Peyer's patch (tissue), 4 donors: ENCODE results near the gene BLMH.

ENCODE experiments used
- POLR2A ChIP-seq, 2 donors: fragments of 450-650 bp; IDR thresholded peaks; one replicate each; pipeline ENCODE4 v1.5.1; 2017; ENCODE audit warnings: antibody characterized with exemption in 2 of 2, mild to moderate bottlenecking in 2 of 2, moderate library complexity in 2 of 2
- TF ChIP-seq, protein P1 (sequence below), 6 experiments: fragments of 450-650 bp in 4 of 6; fragments of 200-600 bp in 2 of 6; sonication (generic) in 1 of 6; IDR thresholded peaks; one replicate each; pipeline ENCODE4 v1.5.1; 2017 to 2019; ENCODE audit warnings: antibody characterized with exemption in 6 of 6, mild to moderate bottlenecking in 3 of 6, moderate library complexity in 1 of 6

DNA sequence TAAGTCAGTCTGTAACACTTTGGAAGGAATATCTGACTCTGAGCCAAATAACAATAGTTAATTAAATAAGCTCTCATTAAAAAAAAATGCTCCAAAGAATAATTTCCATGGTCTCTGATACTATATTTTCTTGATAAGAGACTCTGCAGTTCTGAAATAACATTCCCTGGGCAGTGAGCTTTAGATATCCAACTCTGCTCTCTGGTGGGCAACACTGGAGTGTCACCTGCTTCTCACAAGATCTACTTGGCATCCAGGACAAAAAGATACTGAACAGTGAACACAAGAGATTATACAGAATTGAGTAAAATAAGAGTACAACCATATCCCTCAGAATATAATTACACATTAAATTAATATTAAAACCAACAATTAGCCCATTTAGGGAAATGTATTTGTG, 13.7 kb downstream of the BLMH start:
- TF ChIP-seq POLR2A (IDR thresholded peaks at IDR 0.05), result no peak
- TF ChIP-seq, protein P1, sequence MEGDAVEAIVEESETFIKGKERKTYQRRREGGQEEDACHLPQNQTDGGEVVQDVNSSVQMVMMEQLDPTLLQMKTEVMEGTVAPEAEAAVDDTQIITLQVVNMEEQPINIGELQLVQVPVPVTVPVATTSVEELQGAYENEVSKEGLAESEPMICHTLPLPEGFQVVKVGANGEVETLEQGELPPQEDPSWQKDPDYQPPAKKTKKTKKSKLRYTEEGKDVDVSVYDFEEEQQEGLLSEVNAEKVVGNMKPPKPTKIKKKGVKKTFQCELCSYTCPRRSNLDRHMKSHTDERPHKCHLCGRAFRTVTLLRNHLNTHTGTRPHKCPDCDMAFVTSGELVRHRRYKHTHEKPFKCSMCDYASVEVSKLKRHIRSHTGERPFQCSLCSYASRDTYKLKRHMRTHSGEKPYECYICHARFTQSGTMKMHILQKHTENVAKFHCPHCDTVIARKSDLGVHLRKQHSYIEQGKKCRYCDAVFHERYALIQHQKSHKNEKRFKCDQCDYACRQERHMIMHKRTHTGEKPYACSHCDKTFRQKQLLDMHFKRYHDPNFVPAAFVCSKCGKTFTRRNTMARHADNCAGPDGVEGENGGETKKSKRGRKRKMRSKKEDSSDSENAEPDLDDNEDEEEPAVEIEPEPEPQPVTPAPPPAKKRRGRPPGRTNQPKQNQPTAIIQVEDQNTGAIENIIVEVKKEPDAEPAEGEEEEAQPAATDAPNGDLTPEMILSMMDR (IDR thresholded peaks at IDR 0.05), result peak in 4 of 6 experiments; percentile 14 to 37 (median 25)
